Uterus (tissue), 4 donors: ENCODE data around the gene NELFB. TPM values are rescaled to one million over a fixed set of nuclear protein-coding genes. Genes with fewer than 3 reads are reported as not detected.

Experiments
- DNase-seq, 2 donors: peaks; one replicate each; pipeline ENCODE4 v3.0.0-alpha.2; 2019 to 2020
- H3K27ac ChIP-seq, 2 donors: fragments of 200-600 bp; sonication (generic); 1 replicate in 1 of 2; 2 replicates in 1 of 2; pipeline ENCODE4 v1.5.1; 2016 to 2018
- H3K27me3 ChIP-seq, 2 donors: fragments of 200-600 bp; sonication (generic); one replicate each; pipeline ENCODE4 v1.5.1; 2018 to 2019; ENCODE audit warnings: control low read depth in 1 of 2
- H3K36me3 ChIP-seq, 2 donors: fragments of 200-600 bp; sonication (generic); one replicate each; pipeline ENCODE4 v1.5.1; 2019; ENCODE audit warnings: control low read depth in 1 of 2
- H3K4me1 ChIP-seq, 2 donors: fragments of 200-600 bp; sonication (generic); one replicate each; pipeline ENCODE4 v1.5.1; 2018 to 2019; ENCODE audit warnings: control low read depth in 1 of 2
- H3K4me3 ChIP-seq, 2 donors: fragments of 200-600 bp; sonication (generic); 1 replicate in 1 of 2; 2 replicates in 1 of 2; pipeline ENCODE4 v1.5.1; 2018 to 2019; ENCODE audit warnings: mild to moderate bottlenecking in 1 of 2
- H3K9me3 ChIP-seq, 2 donors: fragments of 200-600 bp; sonication (generic); one replicate each; pipeline ENCODE4 v1.5.1; 2019; ENCODE audit warnings: control low read depth in 1 of 2
- POLR2A ChIP-seq, 2 donors: fragments of 450-650 bp; IDR thresholded peaks; one replicate each; pipeline ENCODE4 v1.6.1; 2016; ENCODE audit warnings: antibody characterized with exemption in 2 of 2, mild to moderate bottlenecking in 1 of 2, moderate library complexity in 1 of 2
- intact Hi-C: fragments of 100-400 bp; cut with DNase I; formaldehyde crosslinking; loops from one replicate; pipeline ENCODE4 v1.15.1; 2023; ENCODE audit warnings: low total_unique reads
- total RNA-seq, 4 donors: library from RNA; depleted of rRNA in 3 of 4; stranded (reverse); fragments of >200 nt in 3 of 4; gene quantifications; one replicate each; pipeline versions ENCODE4 v1.1.0 to v1.2.4, GENCODE V29; 2014 to 2023
- TF ChIP-seq, protein P1 (sequence below), 4 experiments: fragments of 200-600 bp in 2 of 4; fragments of 450-650 bp in 2 of 4; sonication (generic) in 2 of 4; IDR thresholded peaks; one replicate each; pipeline ENCODE4 v1.5.1; 2016 to 2019; ENCODE audit warnings: antibody characterized with exemption in 4 of 4, mild to moderate bottlenecking in 2 of 4, moderate library complexity in 1 of 4
- donor health status: DM: yes; HTN: yes; CAD: no.

NELFB gene
- total RNA-seq, 4 donors from 2014 or later = 17.1 to 46.5 (median 43.2) TPM

DNA sequence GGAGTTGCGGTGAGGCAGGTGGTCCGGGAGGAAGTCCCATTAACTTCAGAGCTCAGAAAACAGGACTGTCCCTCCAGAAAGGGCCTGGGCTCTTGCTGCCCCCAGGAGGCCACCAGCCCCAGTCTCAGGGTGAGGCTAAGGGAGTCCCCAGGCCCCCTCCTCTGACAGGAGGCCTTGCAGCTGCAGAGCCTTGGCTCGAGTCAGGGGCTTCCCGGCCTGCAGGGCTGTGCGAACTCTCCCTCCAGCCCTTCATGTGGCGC, 7.3 kb upstream of the NELFB start:
- no peak for DNase-seq
- Histone ChIP-seq H3K36me3 (no peaks in the 10 kb centered on the region), H3K9me3 (no peaks in the 10 kb centered on the region), H3K4me1 (peaks cover 0 to 3% of the 10 kb centered on the region in 2 donors), H3K4me3 (no peak overlapping the region), H3K27ac (no peak overlapping the region), H3K27me3 (no peaks in the 10 kb centered on the region)
- intact Hi-C loops = no loop called here
- no peak for TF ChIP-seq POLR2A (IDR thresholded peaks at IDR 0.05)
- TF ChIP-seq, protein P1, sequence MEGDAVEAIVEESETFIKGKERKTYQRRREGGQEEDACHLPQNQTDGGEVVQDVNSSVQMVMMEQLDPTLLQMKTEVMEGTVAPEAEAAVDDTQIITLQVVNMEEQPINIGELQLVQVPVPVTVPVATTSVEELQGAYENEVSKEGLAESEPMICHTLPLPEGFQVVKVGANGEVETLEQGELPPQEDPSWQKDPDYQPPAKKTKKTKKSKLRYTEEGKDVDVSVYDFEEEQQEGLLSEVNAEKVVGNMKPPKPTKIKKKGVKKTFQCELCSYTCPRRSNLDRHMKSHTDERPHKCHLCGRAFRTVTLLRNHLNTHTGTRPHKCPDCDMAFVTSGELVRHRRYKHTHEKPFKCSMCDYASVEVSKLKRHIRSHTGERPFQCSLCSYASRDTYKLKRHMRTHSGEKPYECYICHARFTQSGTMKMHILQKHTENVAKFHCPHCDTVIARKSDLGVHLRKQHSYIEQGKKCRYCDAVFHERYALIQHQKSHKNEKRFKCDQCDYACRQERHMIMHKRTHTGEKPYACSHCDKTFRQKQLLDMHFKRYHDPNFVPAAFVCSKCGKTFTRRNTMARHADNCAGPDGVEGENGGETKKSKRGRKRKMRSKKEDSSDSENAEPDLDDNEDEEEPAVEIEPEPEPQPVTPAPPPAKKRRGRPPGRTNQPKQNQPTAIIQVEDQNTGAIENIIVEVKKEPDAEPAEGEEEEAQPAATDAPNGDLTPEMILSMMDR (IDR thresholded peaks at IDR 0.05) = no peak

DNA sequence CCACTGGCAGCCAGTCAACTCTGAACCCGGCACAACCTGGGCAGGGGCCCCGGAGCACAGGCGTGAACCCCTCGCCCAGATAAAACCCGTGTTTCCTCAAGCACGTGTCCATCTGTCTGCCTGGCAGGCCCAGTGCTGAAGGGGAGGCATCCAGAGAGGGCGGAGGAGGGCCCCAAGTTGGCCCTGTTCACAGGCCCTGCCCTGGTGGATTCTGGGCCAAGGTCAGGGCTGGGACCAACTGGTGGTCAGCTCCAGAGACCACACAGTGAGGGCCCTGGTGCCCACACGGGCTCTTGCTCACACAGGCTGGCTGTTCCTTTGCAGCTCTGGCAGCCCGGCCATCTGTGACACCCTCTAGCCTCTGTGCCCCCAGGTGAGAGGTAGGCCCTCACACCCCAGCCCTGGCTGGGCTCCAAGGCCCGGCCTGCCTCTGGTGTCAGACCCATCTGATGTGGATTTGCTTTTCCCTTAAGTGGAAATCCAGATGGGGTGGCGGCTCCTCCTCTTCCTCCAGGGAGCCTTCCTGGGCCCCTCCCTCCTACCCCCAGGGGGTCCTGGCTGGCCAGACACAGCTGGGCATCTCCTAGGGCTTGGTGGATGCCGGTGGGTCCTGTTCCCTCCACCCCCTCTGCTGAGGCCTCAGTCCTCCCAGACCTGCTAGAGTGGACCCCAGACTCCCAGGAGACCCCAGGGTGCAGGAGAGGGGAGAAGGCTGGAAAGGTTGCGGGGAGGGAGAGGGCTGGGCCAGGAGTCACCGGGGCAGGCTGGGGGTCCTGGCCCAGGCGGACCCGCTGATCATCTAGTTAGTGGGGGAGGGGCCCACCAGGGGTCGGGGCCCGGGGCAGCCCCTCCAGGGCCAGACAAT, 4.6 kb upstream of the NELFB start:
- TF ChIP-seq, protein P1 (IDR thresholded peaks at IDR 0.05) = no peak
- TF ChIP-seq POLR2A (IDR thresholded peaks at IDR 0.05) = no peak
- intact Hi-C loops = no loop called here
- H3K27ac ChIP-seq = no peak overlapping the region
- H3K9me3 ChIP-seq = no peaks in the 10 kb centered on the region
- no peak overlapping the region for H3K4me3 ChIP-seq
- no peaks in the 10 kb centered on the region for H3K27me3 ChIP-seq
- no peaks in the 10 kb centered on the region for H3K36me3 ChIP-seq
- DNase-seq = no peak
- H3K4me1 ChIP-seq = peaks cover 0 to 8% of the 10 kb centered on the region in 2 donors

DNA sequence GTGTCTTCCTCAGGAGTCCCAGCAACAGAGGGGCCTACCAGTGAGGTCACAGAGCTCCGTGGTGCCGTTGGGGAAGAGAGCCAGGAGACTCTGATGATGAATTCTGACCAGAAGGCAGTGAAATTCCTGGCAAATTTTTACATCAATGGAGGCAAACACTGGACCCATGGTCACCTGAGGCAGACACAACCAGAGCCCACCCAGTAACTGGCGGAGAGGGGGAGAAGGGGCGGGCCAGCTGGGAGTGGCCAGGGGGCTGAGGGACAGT, 4.0 kb upstream of the NELFB start, which contains the start of gene STPG3:
TSS of gene STPG3 (plus strand) at position 93 of the 268 bp plus-strand sequence. CDS start at position 94, 1 bp downstream.
- TF ChIP-seq, protein P1 (IDR thresholded peaks at IDR 0.05) = no peak
- no peak for TF ChIP-seq POLR2A (IDR thresholded peaks at IDR 0.05)
- no peak within 1 kb of the TSS for H3K27ac ChIP-seq
- H3K4me1 ChIP-seq = peaks cover 0 to 12% of the 10 kb centered on the region in 2 donors
- no peaks in the 10 kb centered on the region for H3K36me3 ChIP-seq
- no peaks in the 10 kb centered on the region for H3K27me3 ChIP-seq
- no peak within 1 kb of the TSS for H3K4me3 ChIP-seq
- no peaks in the 10 kb centered on the region for H3K9me3 ChIP-seq
- no peak for DNase-seq
- intact Hi-C loops = no loop called here

DNA sequence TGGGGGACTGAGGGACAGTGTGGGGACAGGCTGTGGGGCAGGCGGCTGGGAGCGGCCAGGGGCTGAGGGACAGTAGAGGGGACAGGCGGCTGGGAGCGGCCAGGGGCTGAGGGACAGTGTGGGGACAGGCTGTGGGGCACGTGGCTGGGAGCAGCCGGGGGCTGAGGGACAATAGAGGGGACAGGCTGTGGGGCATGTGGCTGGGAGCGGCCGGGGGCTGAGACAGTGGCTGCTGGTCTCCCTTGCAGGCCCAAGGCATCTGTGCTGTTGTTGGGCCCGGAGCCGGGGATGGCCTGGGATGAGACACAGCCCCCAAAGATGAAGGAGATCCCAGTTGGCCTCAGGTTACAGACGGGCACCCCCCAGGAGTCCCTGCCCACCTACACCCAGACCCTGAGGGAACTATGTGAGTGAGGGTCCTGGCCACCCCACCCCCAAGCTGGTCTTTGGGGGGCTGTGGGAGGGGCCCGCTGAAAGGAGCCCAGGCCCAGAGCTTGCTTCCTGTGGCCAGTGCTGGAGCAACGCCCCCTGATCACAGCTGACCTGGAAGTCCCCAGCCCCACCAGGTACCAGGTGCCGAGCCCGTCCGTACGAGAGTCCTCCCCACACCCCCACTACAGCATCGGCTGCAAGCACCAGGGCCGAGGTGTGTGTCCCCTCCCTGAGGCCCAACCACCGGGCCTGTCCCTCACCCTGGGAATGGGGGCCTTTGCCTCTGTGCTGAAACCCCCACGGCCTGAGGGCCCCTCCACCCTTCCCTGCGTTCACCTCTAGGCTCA, 3.4 kb upstream of the NELFB start:
- TF ChIP-seq, protein P1 (IDR thresholded peaks at IDR 0.05) = no peak
- no peak for TF ChIP-seq POLR2A (IDR thresholded peaks at IDR 0.05)
- no peaks in the 10 kb centered on the region for H3K36me3 ChIP-seq
- peaks cover 0 to 17% of the 10 kb centered on the region in 2 donors for H3K4me1 ChIP-seq
- H3K9me3 ChIP-seq = no peaks in the 10 kb centered on the region
- no peak overlapping the region for H3K4me3 ChIP-seq
- no peaks in the 10 kb centered on the region for H3K27me3 ChIP-seq
- no peak for DNase-seq
- intact Hi-C loops = no loop called here
- H3K27ac ChIP-seq = no peak overlapping the region
